Endodermal cell (in vitro differentiated cells): ENCODE measurements around the gene GAGE12J. TPM values are rescaled to one million over a fixed set of nuclear protein-coding genes. Genes with fewer than 3 reads are reported as not detected.

ENCODE experiments used
- DNase-seq: peaks from one replicate; pipeline ENCODE4 v3.0.0-alpha.2; 2017
- H3K27ac ChIP-seq: 2 replicates; pipeline ENCODE4 v1.5.1; 2013; ENCODE audit warnings: mild to moderate bottlenecking, low read depth, low read length, moderate library complexity
- H3K27me3 ChIP-seq: 2 replicates; pipeline ENCODE4 v1.6.1; 2013; ENCODE audit warnings: mild to moderate bottlenecking, low read length, moderate library complexity; ENCODE audit not compliant: insufficient read depth, control insufficient read depth, poor library complexity, severe bottlenecking
- H3K36me3 ChIP-seq: 2 replicates; pipeline ENCODE4 v1.7.0; 2013; ENCODE audit warnings: mild to moderate bottlenecking, low read length, moderate library complexity; ENCODE audit not compliant: control insufficient read depth, insufficient read depth
- H3K4me1 ChIP-seq: one replicate; pipeline ENCODE4 v1.7.0; 2013; ENCODE audit warnings: low read length; ENCODE audit not compliant: control insufficient read depth, insufficient read depth
- H3K4me3 ChIP-seq: 2 replicates; pipeline ENCODE4 v1.5.1; 2013; ENCODE audit warnings: mild to moderate bottlenecking, low read length, moderate library complexity
- H3K9ac ChIP-seq: 2 replicates; pipeline ENCODE4 v1.6.1; 2013; ENCODE audit warnings: mild to moderate bottlenecking, low read length, moderate library complexity; ENCODE audit not compliant: poor library complexity, severe bottlenecking; ENCODE audit errors: extremely low read depth
- H3K9me3 ChIP-seq: 2 replicates; pipeline ENCODE4 v1.6.1; 2013; ENCODE audit warnings: mild to moderate bottlenecking, low read length, moderate library complexity; ENCODE audit not compliant: control insufficient read depth
- H3K27ac Mint-ChIP-seq: 2 replicates; pipeline ENCODE4 v1.8.0; 2020; ENCODE audit warnings: mixed read lengths
- H3K27me3 Mint-ChIP-seq: 2 replicates; pipeline ENCODE4 v1.8.0; 2021; ENCODE audit warnings: mild to moderate bottlenecking, mixed read lengths; ENCODE audit not compliant: insufficient read depth
- H3K36me3 Mint-ChIP-seq: 2 replicates; pipeline ENCODE4 v1.8.0; 2020; ENCODE audit warnings: low read depth, mixed read lengths
- H3K4me1 Mint-ChIP-seq: 2 replicates; pipeline ENCODE4 v1.8.0; 2020; ENCODE audit warnings: mixed read lengths
- H3K4me3 Mint-ChIP-seq: 2 replicates; pipeline ENCODE4 v1.8.0; 2020; ENCODE audit warnings: mild to moderate bottlenecking, moderate library complexity, mixed read lengths
- H3K9me3 Mint-ChIP-seq: 2 replicates; pipeline ENCODE4 v1.8.0; 2020; ENCODE audit warnings: mild to moderate bottlenecking, mixed read lengths
- CTCF ChIP-seq: fragments of 200-600 bp; sonication (generic); conservative IDR thresholded peaks from 2 replicates; pipeline ENCODE4 v1.5.0; 2021; ENCODE audit warnings: antibody characterized with exemption, mild to moderate bottlenecking
- WGBS, 2 experiments: methylation state at CpG; one replicate each; pipeline versions ENCODE4 v1.1.5 to v1.1.7; 2013; ENCODE audit warnings: missing lambda C conversion rate in 2 of 2, mixed read lengths in 1 of 2; ENCODE audit not compliant: insufficient coverage in 1 of 2, insufficient read length in 1 of 2; 5-methylcytosine and 5-hydroxymethylcytosine counted together
- total RNA-seq, 2 donors: library from RNA; stranded (reverse); fragmentation: NEBNext Ultra II Directional in 1 of 2; extraction: Animal tissue kit (Norgen Biotek cat#: 25700) in 1 of 2; gene quantifications; 2 replicates in 1 of 2; 3 replicates in 1 of 2; pipeline ENCODE4 v1.2.1, GENCODE V29; 2021

The GAGE12J gene
- total RNA-seq, 2 donors from 2014 or later: not detected

DNA sequence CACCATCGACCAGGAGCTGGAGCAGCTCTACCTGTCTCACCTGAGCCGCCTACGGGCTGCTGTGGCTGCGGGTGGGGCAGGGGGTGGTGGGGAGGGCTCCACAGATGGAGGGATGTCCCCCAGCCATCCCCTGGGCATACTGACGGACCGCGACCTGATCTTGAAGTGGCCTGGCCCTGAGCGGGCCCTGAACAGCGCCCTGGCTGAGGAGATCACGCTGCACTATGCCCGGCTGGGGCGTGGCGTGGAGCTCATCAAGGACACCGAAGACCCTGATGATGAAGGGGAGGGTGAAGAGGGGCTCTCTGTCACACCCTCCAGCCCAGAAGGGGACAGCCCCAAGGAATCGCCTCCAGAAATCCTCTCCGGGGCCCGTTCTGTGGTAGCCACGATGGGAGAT lies 35.7 kb upstream of the GAGE12J start:
- no peak for DNase-seq
- WGBS, 2 experiments: 90 to 93% methylated on average over 4 to 18 of the region's 18 CpGs
- TF ChIP-seq CTCF: no peak
- Histone ChIP-seq H3K4me3 (no peak overlapping the region), H3K4me1 (no peaks in the 10 kb centered on the region), H3K9ac (no peak overlapping the region), H3K36me3 (no peaks in the 10 kb centered on the region), H3K9me3 (no peaks in the 10 kb centered on the region), H3K27ac (no peak overlapping the region), H3K27me3 (no peaks in the 10 kb centered on the region)
- H3K27ac Mint-ChIP-seq: no peak overlapping the region
- H3K36me3 Mint-ChIP-seq: peaks cover 1% of the 10 kb centered on the region
- H3K27me3 Mint-ChIP-seq: no peaks in the 10 kb centered on the region
- H3K9me3 Mint-ChIP-seq: peaks cover 47% of the 10 kb centered on the region
- H3K4me1 Mint-ChIP-seq: no peaks in the 10 kb centered on the region
- H3K4me3 Mint-ChIP-seq: no peak overlapping the region

DNA sequence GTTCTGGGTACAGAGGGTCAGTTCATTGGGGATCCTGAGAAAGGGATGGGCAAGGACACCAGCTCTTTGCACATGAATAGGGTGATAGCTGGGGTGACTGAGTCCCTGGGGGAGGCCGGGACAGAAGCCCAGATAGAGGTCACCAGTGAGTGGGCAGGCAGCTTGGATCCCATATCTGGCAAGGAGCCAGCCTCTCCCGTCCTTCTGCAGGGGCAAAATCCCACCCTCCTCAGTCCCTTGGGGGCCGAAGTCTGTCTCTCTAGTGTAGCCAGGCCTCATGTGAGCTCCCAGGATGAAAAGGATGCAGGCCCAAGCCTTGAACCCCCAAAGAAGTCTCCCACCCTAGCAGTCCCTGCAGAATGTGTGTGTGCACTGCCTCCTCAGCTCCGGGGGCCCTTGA lies 35.3 kb upstream of the GAGE12J start:
- H3K4me3 ChIP-seq: no peak overlapping the region
- H3K9me3 ChIP-seq: no peaks in the 10 kb centered on the region
- 95% methylated on average over 4 of the region's 4 CpGs; no CpG with 5 or more reads in 1 of the 2 experiments for WGBS, 2 experiments
- no peaks in the 10 kb centered on the region for H3K27me3 ChIP-seq
- no peak for TF ChIP-seq CTCF
- Mint-ChIP-seq H3K27me3 (no peaks in the 10 kb centered on the region), H3K9me3 (peaks cover 46% of the 10 kb centered on the region), H3K4me3 (no peak overlapping the region), H3K4me1 (no peaks in the 10 kb centered on the region), H3K27ac (no peak overlapping the region), H3K36me3 (peaks cover 1% of the 10 kb centered on the region)
- H3K4me1 ChIP-seq: no peaks in the 10 kb centered on the region
- H3K9ac ChIP-seq: no peak overlapping the region
- H3K36me3 ChIP-seq: no peaks in the 10 kb centered on the region
- no peak overlapping the region for H3K27ac ChIP-seq
- no peak for DNase-seq

DNA sequence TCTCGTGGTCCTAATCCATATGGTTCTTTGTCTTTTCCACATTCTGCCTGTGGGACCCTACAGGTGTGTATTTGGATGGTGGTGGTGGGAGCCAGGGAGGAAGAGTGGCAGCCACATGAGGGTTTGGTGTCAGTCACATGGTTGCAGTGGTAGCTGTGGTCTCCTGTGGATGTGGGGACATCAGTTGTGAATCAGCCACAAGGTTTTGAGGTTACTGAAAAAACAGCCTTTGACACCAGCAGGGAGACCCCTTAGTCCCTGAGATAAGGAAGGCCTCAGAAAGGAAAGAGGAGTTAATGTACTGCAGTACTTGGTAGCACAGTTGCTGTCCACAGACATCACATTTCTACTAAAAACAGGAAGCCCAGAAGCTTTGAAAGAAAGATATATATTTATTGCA lies 34.2 kb upstream of the GAGE12J start:
- Mint-ChIP-seq H3K27me3 (no peaks in the 10 kb centered on the region), H3K4me3 (no peak overlapping the region), H3K4me1 (no peaks in the 10 kb centered on the region), H3K9me3 (peaks cover 43% of the 10 kb centered on the region), H3K27ac (no peak overlapping the region), H3K36me3 (peaks cover 1% of the 10 kb centered on the region)
- H3K27ac ChIP-seq: no peak overlapping the region
- no peaks in the 10 kb centered on the region for H3K27me3 ChIP-seq
- 83% methylated on average over 1 of the region's 1 CpG; no CpG with 5 or more reads in 1 of the 2 experiments for WGBS, 2 experiments
- H3K4me1 ChIP-seq: no peaks in the 10 kb centered on the region
- TF ChIP-seq CTCF: no peak
- DNase-seq: no peak
- no peak overlapping the region for H3K9ac ChIP-seq
- no peaks in the 10 kb centered on the region for H3K36me3 ChIP-seq
- H3K4me3 ChIP-seq: no peak overlapping the region
- H3K9me3 ChIP-seq: no peaks in the 10 kb centered on the region
